Neural cell (in vitro differentiated cells): ENCODE results near the gene HACL1. TPM values are rescaled to one million over a fixed set of nuclear protein-coding genes. Genes with fewer than 3 reads are reported as not detected.

Experiments
- H2AFZ ChIP-seq: fragments of 200-600, 300-800 bp; sonication (generic), shearing (Covaris generic); 2 replicates; pipeline ENCODE4 v1.6.0; 2014; ENCODE audit warnings: low read depth, mild to moderate bottlenecking, antibody characterized with exemption, low read length, moderate library complexity
- H3F3A ChIP-seq: fragments of 200-600 bp; shearing (Covaris generic); 2 replicates; pipeline ENCODE4 v1.6.1; 2016; ENCODE audit warnings: mild to moderate bottlenecking, moderate library complexity, mixed read lengths, antibody characterized with exemption, low read length; ENCODE audit not compliant: insufficient read depth, poor library complexity, severe bottlenecking
- H3K27ac ChIP-seq: fragments of 200-600, 300-800 bp; sonication (generic), shearing (Covaris generic); 2 replicates; pipeline ENCODE4 v1.5.1; 2014; ENCODE audit warnings: mild to moderate bottlenecking, low read length, moderate library complexity
- H3K27me3 ChIP-seq: fragments of 300-800, 200-600 bp; sonication (generic), shearing (Covaris generic); 2 replicates; pipeline ENCODE4 v1.6.0; 2014; ENCODE audit warnings: mild to moderate bottlenecking, low read depth, low read length, moderate library complexity; ENCODE audit not compliant: insufficient read depth
- H3K36me3 ChIP-seq: fragments of 300-800, 200-600 bp; sonication (generic), shearing (Covaris generic); 2 replicates; pipeline ENCODE4 v1.5.1; 2014; ENCODE audit warnings: mild to moderate bottlenecking, antibody characterized with exemption, low read length, moderate library complexity; ENCODE audit not compliant: insufficient read depth
- H3K4me2 ChIP-seq: fragments of 300-800, 200-600 bp; sonication (generic), shearing (Covaris generic); 2 replicates; pipeline ENCODE4 v1.6.0; 2014; ENCODE audit warnings: mild to moderate bottlenecking, low read length
- H3K4me3 ChIP-seq: fragments of 300-800, 200-600 bp; sonication (generic), shearing (Covaris generic); 2 replicates; pipeline ENCODE4 v1.5.1; 2014; ENCODE audit warnings: mild to moderate bottlenecking, low read length, moderate library complexity
- H3K79me2 ChIP-seq: fragments of 200-600 bp; shearing (Covaris generic); replicated peaks from 2 replicates; pipeline ENCODE4 v1.6.0; 2014; ENCODE audit warnings: mild to moderate bottlenecking, low read length, moderate library complexity; ENCODE audit not compliant: insufficient read depth
- H3K9ac ChIP-seq: fragments of 300-800, 200-600 bp; sonication (generic), shearing (Covaris generic); 2 replicates; pipeline ENCODE4 v1.6.1; 2016; ENCODE audit warnings: mild to moderate bottlenecking, low read length, mixed read lengths
- H3K9me2 ChIP-seq: fragments of 200-600 bp; shearing (Covaris generic); 2 replicates; pipeline ENCODE4 v1.6.1; 2016; ENCODE audit warnings: mild to moderate bottlenecking, low read length, mixed read lengths; ENCODE audit not compliant: insufficient read depth
- H3K9me3 ChIP-seq: fragments of 200-600, 300-800 bp; sonication (generic), shearing (Covaris generic); 2 replicates; pipeline ENCODE4 v1.6.1; 2016; ENCODE audit warnings: mild to moderate bottlenecking, mixed run types, low read length, moderate library complexity, mixed read lengths
- H4K20me1 ChIP-seq: fragments of 200-600 bp; shearing (Covaris generic); 2 replicates; pipeline ENCODE4 v1.6.1; 2016; ENCODE audit warnings: mild to moderate bottlenecking, mixed run types; ENCODE audit not compliant: insufficient read depth
- EP300 ChIP-seq: fragments of 450-650 bp; conservative IDR thresholded peaks from 2 replicates; pipeline ENCODE4 v1.6.1; 2014; ENCODE audit warnings: antibody characterized with exemption, mild to moderate bottlenecking, moderate library complexity; ENCODE audit not compliant: poor library complexity, severe bottlenecking
- EZH2 ChIP-seq: fragments of 200-600, 300-800 bp; shearing (Covaris generic), sonication (generic); IDR thresholded peaks from 2 replicates; pipeline ENCODE4 v1.6.1; 2014; ENCODE audit warnings: antibody characterized with exemption, low read length, borderline replicate concordance, mild to moderate bottlenecking; ENCODE audit not compliant: insufficient read depth, poor library complexity, severe bottlenecking
- MXI1 ChIP-seq: fragments of 450-650 bp; conservative IDR thresholded peaks from 2 replicates; pipeline ENCODE4 v1.6.1; 2014; ENCODE audit warnings: antibody characterized with exemption, mild to moderate bottlenecking; ENCODE audit not compliant: poor library complexity, severe bottlenecking
- POLR2AphosphoS5 ChIP-seq: IDR thresholded peaks from 2 replicates; pipeline ENCODE4 v1.6.1; 2012
- RAD21 ChIP-seq: fragments of 450-650 bp; conservative IDR thresholded peaks from 2 replicates; pipeline ENCODE4 v1.6.1; 2014; ENCODE audit warnings: antibody characterized with exemption, mild to moderate bottlenecking, moderate library complexity
- SMC3 ChIP-seq: fragments of 450-650 bp; conservative IDR thresholded peaks from 2 replicates; pipeline ENCODE4 v1.6.1; 2014; ENCODE audit warnings: antibody characterized with exemption, mild to moderate bottlenecking, moderate library complexity; ENCODE audit not compliant: poor library complexity
- TAF1 ChIP-seq: IDR thresholded peaks from 2 replicates; pipeline ENCODE4 v1.6.1; 2012; ENCODE audit warnings: low read depth
- polyA plus RNA-seq: library from polyadenylated mRNA; depleted of rRNA; stranded (reverse); fragments of >200 nt; gene quantifications from 2 replicates; pipeline ENCODE4 v1.2.3, GENCODE V29; 2014
- TF ChIP-seq, protein P1 (sequence below): fragments of 450-650 bp; IDR thresholded peaks from 2 replicates; pipeline ENCODE4 v1.5.1; 2014; ENCODE audit warnings: antibody characterized with exemption, mild to moderate bottlenecking, moderate library complexity; ENCODE audit not compliant: poor library complexity, severe bottlenecking
- TF ChIP-seq, protein P2 (sequence below): IDR thresholded peaks from 2 replicates; pipeline ENCODE4 v1.6.1; 2012; ENCODE audit warnings: borderline replicate concordance

HACL1 gene
- polyA plus RNA-seq, 1 donor from 2014 or later, result 26.0 TPM

DNA sequence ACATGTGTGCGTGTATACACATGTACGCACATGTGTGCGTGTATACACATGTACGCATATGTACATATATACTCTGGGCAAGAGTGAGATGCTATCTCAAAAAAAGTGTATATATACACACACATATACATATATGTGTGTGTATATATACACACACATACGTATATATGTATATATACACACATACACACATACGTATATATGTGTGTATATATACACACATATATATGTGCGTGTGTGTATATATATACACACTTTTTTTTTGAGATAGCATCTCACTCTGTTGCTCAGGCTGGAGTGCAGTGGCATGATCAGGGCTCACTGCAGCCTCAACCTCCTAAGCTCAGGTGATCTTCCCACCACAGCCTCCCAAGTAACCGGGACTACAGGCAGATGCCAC is 8.4 kb downstream of the HACL1 start:
- no peak overlapping the region for H3K4me2 ChIP-seq
- H3K4me3 ChIP-seq, result no peak overlapping the region
- no peaks in the 10 kb centered on the region for H3F3A ChIP-seq
- no peaks in the 10 kb centered on the region for H3K79me2 ChIP-seq
- H3K27ac ChIP-seq, result no peak overlapping the region
- H3K36me3 ChIP-seq, result peaks cover 4% of the 10 kb centered on the region
- no peaks in the 10 kb centered on the region for H4K20me1 ChIP-seq
- H3K9ac ChIP-seq, result no peak overlapping the region
- H3K9me2 ChIP-seq, result no peaks in the 10 kb centered on the region
- H3K27me3 ChIP-seq, result no peaks in the 10 kb centered on the region
- TF ChIP-seq RAD21, result no peak
- TF ChIP-seq POLR2AphosphoS5, result no peak
- TF ChIP-seq, protein P1, sequence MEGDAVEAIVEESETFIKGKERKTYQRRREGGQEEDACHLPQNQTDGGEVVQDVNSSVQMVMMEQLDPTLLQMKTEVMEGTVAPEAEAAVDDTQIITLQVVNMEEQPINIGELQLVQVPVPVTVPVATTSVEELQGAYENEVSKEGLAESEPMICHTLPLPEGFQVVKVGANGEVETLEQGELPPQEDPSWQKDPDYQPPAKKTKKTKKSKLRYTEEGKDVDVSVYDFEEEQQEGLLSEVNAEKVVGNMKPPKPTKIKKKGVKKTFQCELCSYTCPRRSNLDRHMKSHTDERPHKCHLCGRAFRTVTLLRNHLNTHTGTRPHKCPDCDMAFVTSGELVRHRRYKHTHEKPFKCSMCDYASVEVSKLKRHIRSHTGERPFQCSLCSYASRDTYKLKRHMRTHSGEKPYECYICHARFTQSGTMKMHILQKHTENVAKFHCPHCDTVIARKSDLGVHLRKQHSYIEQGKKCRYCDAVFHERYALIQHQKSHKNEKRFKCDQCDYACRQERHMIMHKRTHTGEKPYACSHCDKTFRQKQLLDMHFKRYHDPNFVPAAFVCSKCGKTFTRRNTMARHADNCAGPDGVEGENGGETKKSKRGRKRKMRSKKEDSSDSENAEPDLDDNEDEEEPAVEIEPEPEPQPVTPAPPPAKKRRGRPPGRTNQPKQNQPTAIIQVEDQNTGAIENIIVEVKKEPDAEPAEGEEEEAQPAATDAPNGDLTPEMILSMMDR, result no peak
- no peak for TF ChIP-seq SMC3
- TF ChIP-seq, protein P2, sequence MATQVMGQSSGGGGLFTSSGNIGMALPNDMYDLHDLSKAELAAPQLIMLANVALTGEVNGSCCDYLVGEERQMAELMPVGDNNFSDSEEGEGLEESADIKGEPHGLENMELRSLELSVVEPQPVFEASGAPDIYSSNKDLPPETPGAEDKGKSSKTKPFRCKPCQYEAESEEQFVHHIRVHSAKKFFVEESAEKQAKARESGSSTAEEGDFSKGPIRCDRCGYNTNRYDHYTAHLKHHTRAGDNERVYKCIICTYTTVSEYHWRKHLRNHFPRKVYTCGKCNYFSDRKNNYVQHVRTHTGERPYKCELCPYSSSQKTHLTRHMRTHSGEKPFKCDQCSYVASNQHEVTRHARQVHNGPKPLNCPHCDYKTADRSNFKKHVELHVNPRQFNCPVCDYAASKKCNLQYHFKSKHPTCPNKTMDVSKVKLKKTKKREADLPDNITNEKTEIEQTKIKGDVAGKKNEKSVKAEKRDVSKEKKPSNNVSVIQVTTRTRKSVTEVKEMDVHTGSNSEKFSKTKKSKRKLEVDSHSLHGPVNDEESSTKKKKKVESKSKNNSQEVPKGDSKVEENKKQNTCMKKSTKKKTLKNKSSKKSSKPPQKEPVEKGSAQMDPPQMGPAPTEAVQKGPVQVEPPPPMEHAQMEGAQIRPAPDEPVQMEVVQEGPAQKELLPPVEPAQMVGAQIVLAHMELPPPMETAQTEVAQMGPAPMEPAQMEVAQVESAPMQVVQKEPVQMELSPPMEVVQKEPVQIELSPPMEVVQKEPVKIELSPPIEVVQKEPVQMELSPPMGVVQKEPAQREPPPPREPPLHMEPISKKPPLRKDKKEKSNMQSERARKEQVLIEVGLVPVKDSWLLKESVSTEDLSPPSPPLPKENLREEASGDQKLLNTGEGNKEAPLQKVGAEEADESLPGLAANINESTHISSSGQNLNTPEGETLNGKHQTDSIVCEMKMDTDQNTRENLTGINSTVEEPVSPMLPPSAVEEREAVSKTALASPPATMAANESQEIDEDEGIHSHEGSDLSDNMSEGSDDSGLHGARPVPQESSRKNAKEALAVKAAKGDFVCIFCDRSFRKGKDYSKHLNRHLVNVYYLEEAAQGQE, result no peak
- no peak for TF ChIP-seq TAF1
- no peak for TF ChIP-seq EZH2
- no peak for TF ChIP-seq MXI1
- no peak for TF ChIP-seq EP300
- H3K9me3 ChIP-seq, result no peaks in the 10 kb centered on the region
- no peak overlapping the region for H2AFZ ChIP-seq

DNA sequence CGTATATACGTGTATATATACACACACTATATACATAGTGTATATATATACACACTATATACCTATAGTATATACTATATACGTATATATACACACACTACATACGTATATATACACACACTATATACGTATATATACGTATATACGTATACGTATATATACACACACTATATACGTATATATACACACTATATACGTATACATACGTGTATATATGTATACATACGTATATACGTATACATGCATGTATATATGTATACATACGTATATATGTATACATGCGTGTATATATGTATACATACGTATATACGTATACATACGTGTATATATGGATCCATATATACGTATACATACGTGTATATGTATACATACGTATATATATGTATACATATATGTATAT is 9.4 kb downstream of the HACL1 start:
- H2AFZ ChIP-seq, result no peak overlapping the region
- no peaks in the 10 kb centered on the region for H3K79me2 ChIP-seq
- H3K36me3 ChIP-seq, result peaks cover 4% of the 10 kb centered on the region
- H3K27ac ChIP-seq, result no peak overlapping the region
- H3K27me3 ChIP-seq, result no peaks in the 10 kb centered on the region
- no peak overlapping the region for H3K4me2 ChIP-seq
- H3K4me3 ChIP-seq, result no peak overlapping the region
- no peaks in the 10 kb centered on the region for H3F3A ChIP-seq
- no peaks in the 10 kb centered on the region for H3K9me2 ChIP-seq
- H3K9me3 ChIP-seq, result no peaks in the 10 kb centered on the region
- no peak overlapping the region for H3K9ac ChIP-seq
- no peaks in the 10 kb centered on the region for H4K20me1 ChIP-seq
- TF ChIP-seq TAF1 (no peak), MXI1 (no peak), RAD21 (no peak), EP300 (no peak), EZH2 (no peak), SMC3 (no peak), POLR2AphosphoS5 (no peak)
- TF ChIP-seq, protein P1, result no peak
- TF ChIP-seq, protein P2, result no peak
